NCI-H2029 treated with DMSO at 0.1 percent for 48 hours (cell line): ENCODE results near the gene KAT7.

Experiments
- DNase-seq: peaks from one replicate; lab custom pipeline; 2025; lab: John Stamatoyannopoulos, UW

Gene KAT7

GRCh38 chr17:49760932-49761558 is 27.4 kb upstream of the KAT7 start:
- DNase-seq, result no peak

GRCh38 chr17:49762151-49762941 is 26.1 kb upstream of the KAT7 start:
- no peak for DNase-seq

- peak; percentile 93 for DNase-seq
These were observed 24.5 kb upstream of the KAT7 start, which contains the start of gene FAM117A for GRCh38 chr17:49763735-49764558. Gene FAM117A (minus strand): TSS chr17:49764131. CDS start chr17:49764087, 44 bp downstream.

- no peak for DNase-seq
These were observed 23.8 kb upstream of the KAT7 start for GRCh38 chr17:49764559-49765180.

- DNase-seq, result no peak
These were observed 21.5 kb upstream of the KAT7 start for GRCh38 chr17:49766918-49767530.

GRCh38 chr17:49775546-49776260 is 12.8 kb upstream of the KAT7 start:
- DNase-seq, result no peak

- DNase-seq, result no peak
These were observed 11.8 kb upstream of the KAT7 start for GRCh38 chr17:49776551-49777300.

- DNase-seq, result no peak
These were observed 10.9 kb upstream of the KAT7 start for GRCh38 chr17:49777563-49777962.

GRCh38 chr17:49779156-49779738 is 9.2 kb upstream of the KAT7 start:
- DNase-seq, result no peak

GRCh38 chr17:49779739-49780231 is 8.7 kb upstream of the KAT7 start:
- peak; percentile 8 for DNase-seq

GRCh38 chr17:49783071-49783715 is 5.3 kb upstream of the KAT7 start:
- no peak for DNase-seq

GRCh38 chr17:49783791-49784190 is 4.7 kb upstream of the KAT7 start:
- no peak for DNase-seq

GRCh38 chr17:49784636-49785035 is 3.8 kb upstream of the KAT7 start:
- DNase-seq, result no peak

GRCh38 chr17:49787884-49788477 is 500 bp upstream of the KAT7 start:
- DNase-seq, result no peak

- no peak for DNase-seq
These were observed 730 bp downstream of the KAT7 start for GRCh38 chr17:49789243-49789578.

GRCh38 chr17:49793309-49793708 is 4.8 kb downstream of the KAT7 start:
- no peak for DNase-seq

- DNase-seq, result no peak
These were observed 6.9 kb downstream of the KAT7 start for GRCh38 chr17:49795372-49795771.

- DNase-seq, result no peak
These were observed 9.7 kb downstream of the KAT7 start for GRCh38 chr17:49798182-49798581.

- DNase-seq, result no peak
These were observed 10.3 kb downstream of the KAT7 start for GRCh38 chr17:49798738-49799137.
